ENCODE results near the gene UBE2I. TPM values are rescaled to one million over a fixed set of nuclear protein-coding genes. Genes with fewer than 3 reads are reported as not detected.

The UBE2I gene
- total and polyA plus RNA-seq, 4 donors, result 19.4 to 23.9 (median 22.5) TPM

DNA sequence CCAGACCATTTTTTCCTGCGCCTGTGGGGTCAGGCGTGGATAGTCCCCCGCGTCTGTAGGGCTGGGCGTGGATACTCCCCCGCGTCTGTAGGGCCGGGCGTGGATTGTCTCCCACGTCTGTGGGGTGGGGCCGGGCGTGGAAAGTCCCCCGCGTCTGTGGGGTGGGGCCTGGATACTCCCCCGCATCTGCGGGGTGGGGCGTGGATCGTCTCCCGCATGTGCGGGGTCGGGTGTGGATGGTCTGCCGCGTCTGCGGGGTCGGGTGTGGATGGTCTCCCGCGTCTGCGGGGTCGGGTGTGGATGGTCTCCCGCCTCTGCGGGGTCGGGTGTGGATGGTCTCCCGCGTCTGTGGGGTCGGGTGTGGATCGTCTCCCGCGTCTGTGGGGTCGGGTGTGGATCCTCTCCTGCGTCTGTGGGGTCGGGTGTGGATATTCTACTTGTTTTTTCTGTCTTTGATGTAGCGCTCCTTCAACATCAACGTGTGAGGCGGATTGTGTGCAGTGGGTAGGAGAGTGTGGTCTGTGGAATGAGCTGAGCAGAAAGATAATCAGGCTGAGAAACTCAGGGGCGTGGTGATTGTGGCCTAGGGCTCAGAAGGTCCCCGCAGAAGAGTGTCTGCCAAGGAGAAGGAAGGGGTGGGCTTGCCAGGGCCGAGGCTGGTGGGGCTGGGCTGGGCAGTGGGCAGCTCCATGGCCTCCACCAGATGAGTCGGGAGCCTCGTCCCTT is 45.5 kb downstream of the UBE2I start:
- Histone ChIP-seq H3K36me3 (ENCODE audit: control insufficient read depth in 4 of 4, insufficient read depth in 3 of 4, low read depth in 1 of 4, low read length in 3 of 4) (peaks cover 0 to 5% (median 0%) of the 10 kb centered on the region in 4 donors), H3K4me1 (ENCODE audit: control insufficient read depth in 4 of 4, insufficient read depth in 4 of 4, low read length in 3 of 4) (peaks cover 6 to 52% (median 33%) of the 10 kb centered on the region in 4 donors), H3K4me3 (ENCODE audit: low read depth in 1 of 3, low read length in 3 of 3) (no peak overlapping the region), H3K27ac (ENCODE audit: low read depth in 1 of 2, low read length in 2 of 2) (no peak overlapping the region), H3K9ac (ENCODE audit: low read depth in 1 of 2, low read length in 2 of 2) (no peak overlapping the region), H3K27me3 (ENCODE audit: control insufficient read depth in 4 of 4, insufficient read depth in 4 of 4, low read length in 3 of 4) (no peaks in the 10 kb centered on the region), H3K9me3 (ENCODE audit: control insufficient read depth in 4 of 4, low read length in 3 of 4) (no peaks in the 10 kb centered on the region)
- TF ChIP-seq, protein P1, sequence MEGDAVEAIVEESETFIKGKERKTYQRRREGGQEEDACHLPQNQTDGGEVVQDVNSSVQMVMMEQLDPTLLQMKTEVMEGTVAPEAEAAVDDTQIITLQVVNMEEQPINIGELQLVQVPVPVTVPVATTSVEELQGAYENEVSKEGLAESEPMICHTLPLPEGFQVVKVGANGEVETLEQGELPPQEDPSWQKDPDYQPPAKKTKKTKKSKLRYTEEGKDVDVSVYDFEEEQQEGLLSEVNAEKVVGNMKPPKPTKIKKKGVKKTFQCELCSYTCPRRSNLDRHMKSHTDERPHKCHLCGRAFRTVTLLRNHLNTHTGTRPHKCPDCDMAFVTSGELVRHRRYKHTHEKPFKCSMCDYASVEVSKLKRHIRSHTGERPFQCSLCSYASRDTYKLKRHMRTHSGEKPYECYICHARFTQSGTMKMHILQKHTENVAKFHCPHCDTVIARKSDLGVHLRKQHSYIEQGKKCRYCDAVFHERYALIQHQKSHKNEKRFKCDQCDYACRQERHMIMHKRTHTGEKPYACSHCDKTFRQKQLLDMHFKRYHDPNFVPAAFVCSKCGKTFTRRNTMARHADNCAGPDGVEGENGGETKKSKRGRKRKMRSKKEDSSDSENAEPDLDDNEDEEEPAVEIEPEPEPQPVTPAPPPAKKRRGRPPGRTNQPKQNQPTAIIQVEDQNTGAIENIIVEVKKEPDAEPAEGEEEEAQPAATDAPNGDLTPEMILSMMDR (IDR thresholded peaks at IDR 0.05; ENCODE audit: low read depth, low read length, missing input control), result no peak
- TF ChIP-seq RAD21 (IDR thresholded peaks at IDR 0.05) (no peak), RXRA (IDR thresholded peaks at IDR 0.05) (no peak), HNF4A (conservative IDR thresholded peaks at IDR 0.05) (no peak), FOXA2 (IDR thresholded peaks at IDR 0.05) (no peak), YY1 (IDR thresholded peaks at IDR 0.05) (no peak)
- TF ChIP-seq, protein P2, sequence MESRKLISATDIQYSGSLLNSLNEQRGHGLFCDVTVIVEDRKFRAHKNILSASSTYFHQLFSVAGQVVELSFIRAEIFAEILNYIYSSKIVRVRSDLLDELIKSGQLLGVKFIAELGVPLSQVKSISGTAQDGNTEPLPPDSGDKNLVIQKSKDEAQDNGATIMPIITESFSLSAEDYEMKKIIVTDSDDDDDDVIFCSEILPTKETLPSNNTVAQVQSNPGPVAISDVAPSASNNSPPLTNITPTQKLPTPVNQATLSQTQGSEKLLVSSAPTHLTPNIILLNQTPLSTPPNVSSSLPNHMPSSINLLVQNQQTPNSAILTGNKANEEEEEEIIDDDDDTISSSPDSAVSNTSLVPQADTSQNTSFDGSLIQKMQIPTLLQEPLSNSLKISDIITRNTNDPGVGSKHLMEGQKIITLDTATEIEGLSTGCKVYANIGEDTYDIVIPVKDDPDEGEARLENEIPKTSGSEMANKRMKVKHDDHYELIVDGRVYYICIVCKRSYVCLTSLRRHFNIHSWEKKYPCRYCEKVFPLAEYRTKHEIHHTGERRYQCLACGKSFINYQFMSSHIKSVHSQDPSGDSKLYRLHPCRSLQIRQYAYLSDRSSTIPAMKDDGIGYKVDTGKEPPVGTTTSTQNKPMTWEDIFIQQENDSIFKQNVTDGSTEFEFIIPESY (IDR thresholded peaks at IDR 0.05), result no peak
- no peak for DNase-seq (ENCODE audit: low spot score)
- WGBS, result 90% methylated on average over 49 of the region's 49 CpGs

DNA sequence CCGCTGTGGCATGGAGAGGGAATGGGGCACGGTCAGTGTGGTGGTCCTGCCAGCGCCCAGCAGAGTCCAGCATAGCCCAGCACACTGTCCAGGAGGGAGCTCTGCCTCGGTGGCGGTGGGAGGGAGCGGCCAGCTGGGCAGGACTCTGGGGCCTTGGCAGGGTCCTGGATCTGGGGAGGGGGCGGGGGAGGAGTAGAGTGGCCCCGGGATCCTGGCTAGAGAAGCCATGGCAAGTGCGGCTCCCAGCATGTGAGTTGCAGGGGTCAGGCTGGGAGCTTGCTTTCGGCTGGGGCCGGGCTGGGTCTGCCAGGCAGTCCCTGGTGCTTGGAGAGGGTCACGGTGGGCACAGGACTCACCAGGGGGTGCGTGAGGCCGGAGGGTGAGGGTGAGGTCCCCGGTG is 46.2 kb downstream of the UBE2I start:
- 90% methylated on average over 15 of the region's 15 CpGs for WGBS
- Histone ChIP-seq H3K4me1 (ENCODE audit: control insufficient read depth in 4 of 4, insufficient read depth in 4 of 4, low read length in 3 of 4) (peaks cover 5 to 47% (median 28%) of the 10 kb centered on the region in 4 donors), H3K27me3 (ENCODE audit: control insufficient read depth in 4 of 4, insufficient read depth in 4 of 4, low read length in 3 of 4) (no peaks in the 10 kb centered on the region), H3K4me3 (ENCODE audit: low read depth in 1 of 3, low read length in 3 of 3) (no peak overlapping the region), H3K27ac (ENCODE audit: low read depth in 1 of 2, low read length in 2 of 2) (no peak overlapping the region), H3K9ac (ENCODE audit: low read depth in 1 of 2, low read length in 2 of 2) (no peak overlapping the region), H3K36me3 (ENCODE audit: control insufficient read depth in 4 of 4, insufficient read depth in 3 of 4, low read depth in 1 of 4, low read length in 3 of 4) (peaks cover 0 to 5% (median 1%) of the 10 kb centered on the region in 4 donors), H3K9me3 (ENCODE audit: control insufficient read depth in 4 of 4, low read length in 3 of 4) (no peaks in the 10 kb centered on the region)
- TF ChIP-seq, protein P2 (IDR thresholded peaks at IDR 0.05), result no peak
- TF ChIP-seq FOXA1 (IDR thresholded peaks at IDR 0.05) (no peak), HNF4G (IDR thresholded peaks at IDR 0.05) (no peak), GABPA (IDR thresholded peaks at IDR 0.05 in 1 of 2, conservative IDR thresholded peaks at IDR 0.05 in 1 of 2) (no peak), YY1 (IDR thresholded peaks at IDR 0.05) (no peak), TAF1 (conservative IDR thresholded peaks at IDR 0.05) (no peak), RAD21 (IDR thresholded peaks at IDR 0.05) (no peak), FOXA2 (IDR thresholded peaks at IDR 0.05) (no peak), JUND (IDR thresholded peaks at IDR 0.05) (no peak), RXRA (IDR thresholded peaks at IDR 0.05) (no peak), NR2F2 (IDR thresholded peaks at IDR 0.05) (no peak), EGR1 (IDR thresholded peaks at IDR 0.05; ENCODE audit: low read depth in 2 of 2) (no peak), HNF4A (conservative IDR thresholded peaks at IDR 0.05) (no peak), SP1 (IDR thresholded peaks at IDR 0.05) (no peak)
- TF ChIP-seq, protein P3, sequence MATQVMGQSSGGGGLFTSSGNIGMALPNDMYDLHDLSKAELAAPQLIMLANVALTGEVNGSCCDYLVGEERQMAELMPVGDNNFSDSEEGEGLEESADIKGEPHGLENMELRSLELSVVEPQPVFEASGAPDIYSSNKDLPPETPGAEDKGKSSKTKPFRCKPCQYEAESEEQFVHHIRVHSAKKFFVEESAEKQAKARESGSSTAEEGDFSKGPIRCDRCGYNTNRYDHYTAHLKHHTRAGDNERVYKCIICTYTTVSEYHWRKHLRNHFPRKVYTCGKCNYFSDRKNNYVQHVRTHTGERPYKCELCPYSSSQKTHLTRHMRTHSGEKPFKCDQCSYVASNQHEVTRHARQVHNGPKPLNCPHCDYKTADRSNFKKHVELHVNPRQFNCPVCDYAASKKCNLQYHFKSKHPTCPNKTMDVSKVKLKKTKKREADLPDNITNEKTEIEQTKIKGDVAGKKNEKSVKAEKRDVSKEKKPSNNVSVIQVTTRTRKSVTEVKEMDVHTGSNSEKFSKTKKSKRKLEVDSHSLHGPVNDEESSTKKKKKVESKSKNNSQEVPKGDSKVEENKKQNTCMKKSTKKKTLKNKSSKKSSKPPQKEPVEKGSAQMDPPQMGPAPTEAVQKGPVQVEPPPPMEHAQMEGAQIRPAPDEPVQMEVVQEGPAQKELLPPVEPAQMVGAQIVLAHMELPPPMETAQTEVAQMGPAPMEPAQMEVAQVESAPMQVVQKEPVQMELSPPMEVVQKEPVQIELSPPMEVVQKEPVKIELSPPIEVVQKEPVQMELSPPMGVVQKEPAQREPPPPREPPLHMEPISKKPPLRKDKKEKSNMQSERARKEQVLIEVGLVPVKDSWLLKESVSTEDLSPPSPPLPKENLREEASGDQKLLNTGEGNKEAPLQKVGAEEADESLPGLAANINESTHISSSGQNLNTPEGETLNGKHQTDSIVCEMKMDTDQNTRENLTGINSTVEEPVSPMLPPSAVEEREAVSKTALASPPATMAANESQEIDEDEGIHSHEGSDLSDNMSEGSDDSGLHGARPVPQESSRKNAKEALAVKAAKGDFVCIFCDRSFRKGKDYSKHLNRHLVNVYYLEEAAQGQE (IDR thresholded peaks at IDR 0.05), result no peak
- TF ChIP-seq, protein P4, sequence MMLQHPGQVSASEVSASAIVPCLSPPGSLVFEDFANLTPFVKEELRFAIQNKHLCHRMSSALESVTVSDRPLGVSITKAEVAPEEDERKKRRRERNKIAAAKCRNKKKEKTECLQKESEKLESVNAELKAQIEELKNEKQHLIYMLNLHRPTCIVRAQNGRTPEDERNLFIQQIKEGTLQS (IDR thresholded peaks at IDR 0.05), result no peak
- TF ChIP-seq, protein P5, sequence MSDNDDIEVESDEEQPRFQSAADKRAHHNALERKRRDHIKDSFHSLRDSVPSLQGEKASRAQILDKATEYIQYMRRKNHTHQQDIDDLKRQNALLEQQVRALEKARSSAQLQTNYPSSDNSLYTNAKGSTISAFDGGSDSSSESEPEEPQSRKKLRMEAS (IDR thresholded peaks at IDR 0.05), result no peak
- TF ChIP-seq, protein P1 (IDR thresholded peaks at IDR 0.05; ENCODE audit: low read depth, low read length, missing input control), result no peak
- no peak for DNase-seq (ENCODE audit: low spot score)
